A549 treated with Mapracorat at 1 μM for 4 hours (cell line): ENCODE results near the gene PCDHGA10. TPM values are rescaled to one million over a fixed set of nuclear protein-coding genes. Genes with fewer than 3 reads are reported as not detected.

Experiments
- total RNA-seq: library from RNA; stranded (reverse); fragments of 200-300 nt; extraction: Qiagen RNA extraction; gene quantifications from 5 replicates; pipeline ENCODE4 v1.2.3, GENCODE V29; 2022

PCDHGA10 gene
- total RNA-seq = 0.02 to 0.03 TPM in 2 of 5 replicates, not detected in the others

DNA sequence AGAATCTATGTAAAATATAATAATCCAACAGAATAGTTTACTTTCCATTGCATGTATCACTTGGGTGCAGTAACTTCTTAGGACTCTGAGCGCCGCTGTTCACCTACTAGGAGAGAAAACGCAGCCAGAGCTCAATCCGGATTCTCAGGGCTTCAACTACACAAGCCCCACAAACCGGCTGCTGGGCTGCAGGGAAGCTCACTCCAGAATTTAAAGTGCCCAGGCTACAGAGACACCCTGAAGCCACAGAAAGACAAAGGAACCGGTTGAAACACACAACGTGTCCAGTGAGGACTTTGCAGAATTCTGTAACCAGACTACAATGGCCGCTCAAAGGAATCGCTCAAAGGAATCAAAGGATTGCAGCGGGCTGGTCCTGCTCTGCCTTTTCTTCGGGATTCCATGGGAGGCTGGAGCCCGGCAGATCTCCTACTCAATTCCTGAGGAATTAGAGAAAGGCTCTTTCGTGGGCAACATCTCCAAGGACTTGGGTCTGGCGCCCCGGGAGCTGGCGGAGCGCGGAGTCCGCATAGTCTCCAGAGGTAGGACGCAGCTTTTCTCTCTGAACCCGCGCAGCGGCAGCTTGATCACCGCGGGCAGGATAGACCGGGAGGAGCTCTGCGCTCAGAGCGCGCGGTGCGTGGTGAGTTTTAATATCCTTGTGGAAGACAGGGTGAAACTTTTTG is at the start of gene PCDHGA10:
Gene PCDHGA10 (plus strand): TSS at position 134 of the 686 bp plus-strand sequence. CDS start 189 bp downstream, at position 323.

DNA sequence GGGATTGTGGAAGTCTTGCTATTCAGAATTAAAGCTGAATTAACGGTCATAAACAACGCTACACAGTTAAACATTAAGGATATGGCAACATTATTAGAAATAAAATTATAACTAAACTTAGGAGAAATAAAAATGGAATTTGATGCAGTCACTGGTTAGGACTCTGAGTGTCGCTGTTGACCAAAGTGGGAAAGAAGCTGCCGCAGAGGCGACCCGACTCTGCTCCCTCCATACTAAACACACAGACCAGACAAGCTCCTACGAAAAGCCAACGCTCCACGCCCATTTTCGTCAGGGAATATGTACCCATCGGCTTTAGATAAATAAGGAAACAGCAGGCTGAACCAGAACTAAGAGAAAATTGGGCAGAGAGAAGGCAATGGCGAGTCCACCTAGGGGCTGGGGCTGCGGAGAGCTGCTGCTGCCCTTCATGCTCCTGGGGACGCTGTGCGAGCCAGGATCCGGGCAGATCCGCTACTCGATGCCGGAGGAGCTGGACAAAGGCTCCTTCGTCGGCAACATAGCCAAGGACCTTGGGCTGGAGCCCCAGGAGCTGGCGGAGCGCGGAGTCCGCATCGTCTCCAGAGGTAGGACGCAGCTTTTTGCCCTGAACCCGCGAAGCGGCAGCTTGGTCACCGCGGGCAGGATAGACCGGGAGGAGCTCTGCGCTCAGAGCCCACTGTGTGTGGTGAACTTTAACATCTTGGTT is 48.7 kb upstream of the PCDHGA10 start, which contains the start of gene PCDHGA5:
Gene PCDHGA5 (plus strand): TSS at position 211 of the 709 bp plus-strand sequence. CDS start 169 bp downstream, at position 380.

DNA sequence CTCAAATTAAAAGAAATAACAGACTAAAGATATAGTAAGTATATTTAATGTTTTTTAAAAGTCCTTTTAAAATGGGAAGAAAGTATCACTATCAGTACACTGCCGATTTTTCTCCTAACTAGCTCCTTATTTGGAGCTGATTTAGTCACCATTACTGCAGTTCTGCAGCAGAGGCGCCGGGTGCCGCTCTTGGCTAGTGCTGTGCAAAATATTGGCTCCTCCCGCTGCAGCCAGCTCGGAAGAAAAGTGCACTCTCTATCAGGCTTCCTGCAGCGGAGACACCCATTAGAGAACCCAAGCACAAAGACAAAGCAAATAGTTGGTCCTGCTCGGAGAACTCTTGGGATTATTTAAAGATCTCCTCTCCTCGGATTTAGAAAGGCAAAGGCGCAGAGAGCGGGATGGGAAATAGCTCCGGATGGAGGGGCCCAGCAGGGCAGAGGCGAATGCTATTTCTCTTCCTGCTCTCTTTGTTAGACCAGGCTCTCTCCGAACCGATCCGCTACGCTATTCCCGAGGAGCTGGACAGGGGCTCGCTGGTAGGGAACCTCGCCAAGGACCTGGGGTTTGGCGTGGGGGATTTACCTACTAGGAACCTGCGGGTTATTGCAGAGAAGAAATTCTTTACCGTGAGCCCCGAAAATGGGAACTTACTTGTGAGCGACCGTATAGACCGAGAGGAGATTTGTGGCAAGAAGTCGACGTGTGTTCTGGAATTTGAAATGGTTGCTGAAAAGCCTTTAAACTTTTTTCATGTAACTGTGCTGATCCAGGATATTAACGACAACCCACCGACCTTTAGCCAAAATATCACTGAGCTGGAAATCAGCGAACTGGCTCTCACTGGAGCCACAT is 42.6 kb upstream of the PCDHGA10 start, which contains the start of gene PCDHGB3:
Gene PCDHGB3 (plus strand): TSS at position 249 of the 855 bp plus-strand sequence. CDS start 153 bp downstream, at position 402.

DNA sequence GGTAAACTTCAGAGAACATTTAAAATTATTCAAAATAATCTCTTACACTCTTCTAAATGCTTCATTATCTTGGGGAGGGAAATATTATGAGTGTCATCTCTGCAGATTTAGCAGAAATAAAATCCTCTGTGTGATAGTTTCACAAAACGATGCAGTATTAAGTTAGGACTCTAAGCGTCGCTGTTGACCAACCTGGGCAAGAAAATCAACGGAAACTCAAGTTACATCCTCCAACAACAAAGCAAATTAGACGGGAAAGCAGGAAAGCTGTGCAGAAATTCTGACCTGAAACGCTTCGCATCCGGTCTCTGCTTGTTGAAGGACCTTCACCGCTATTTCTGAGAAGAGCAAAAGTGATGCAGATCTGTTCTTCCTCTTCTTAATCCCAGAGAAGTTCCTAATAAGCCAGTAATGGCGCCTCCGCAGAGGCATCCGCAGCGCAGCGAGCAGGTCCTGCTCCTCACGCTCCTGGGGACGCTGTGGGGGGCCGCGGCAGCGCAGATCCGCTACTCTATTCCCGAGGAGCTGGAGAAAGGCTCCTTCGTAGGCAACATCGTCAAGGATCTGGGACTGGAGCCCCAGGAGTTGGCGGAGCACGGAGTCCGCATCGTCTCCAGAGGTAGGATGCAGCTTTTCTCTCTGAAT is 39.0 kb upstream of the PCDHGA10 start, which contains the start of gene PCDHGA6:
Gene PCDHGA6 (plus strand): TSS at position 219 of the 645 bp plus-strand sequence. CDS start 193 bp downstream, at position 412.

DNA sequence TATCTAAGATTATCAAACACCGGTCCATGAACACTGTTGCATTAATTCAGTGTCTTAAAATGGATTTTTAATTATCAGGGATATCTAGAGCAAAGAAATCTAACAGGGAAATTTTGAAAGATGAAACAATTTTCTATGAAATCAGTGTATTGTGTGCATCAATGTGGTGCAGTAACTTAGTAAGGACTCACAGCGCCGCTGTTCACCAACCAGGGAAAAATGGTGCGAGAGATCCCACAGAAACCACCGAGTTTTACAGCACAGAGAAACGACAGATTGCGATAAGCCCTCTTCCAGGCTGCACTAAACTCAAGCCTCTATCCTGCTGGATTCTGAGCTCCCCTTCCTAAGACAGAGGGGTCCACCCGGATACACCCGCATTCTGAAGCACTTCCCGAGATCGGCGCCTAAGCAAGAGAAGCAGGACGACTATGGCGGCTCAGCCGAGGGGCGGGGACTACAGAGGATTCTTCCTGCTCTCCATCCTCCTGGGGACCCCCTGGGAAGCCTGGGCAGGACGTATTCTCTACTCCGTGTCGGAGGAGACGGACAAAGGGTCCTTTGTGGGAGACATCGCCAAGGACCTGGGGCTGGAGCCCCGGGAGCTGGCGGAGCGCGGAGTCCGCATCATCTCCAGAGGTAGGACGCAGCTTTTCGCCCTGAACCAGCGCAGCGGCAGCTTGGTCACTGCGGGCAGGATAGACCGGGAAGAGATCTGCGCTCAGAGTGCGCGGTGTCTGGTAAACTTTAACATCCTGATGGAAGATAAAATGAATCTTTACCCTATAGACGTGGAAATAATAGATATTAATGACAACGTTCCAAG is 30.1 kb upstream of the PCDHGA10 start, which contains the start of gene PCDHGA7:
Gene PCDHGA7 (plus strand): TSS at position 274 of the 826 bp plus-strand sequence. CDS start 158 bp downstream, at position 432.

DNA sequence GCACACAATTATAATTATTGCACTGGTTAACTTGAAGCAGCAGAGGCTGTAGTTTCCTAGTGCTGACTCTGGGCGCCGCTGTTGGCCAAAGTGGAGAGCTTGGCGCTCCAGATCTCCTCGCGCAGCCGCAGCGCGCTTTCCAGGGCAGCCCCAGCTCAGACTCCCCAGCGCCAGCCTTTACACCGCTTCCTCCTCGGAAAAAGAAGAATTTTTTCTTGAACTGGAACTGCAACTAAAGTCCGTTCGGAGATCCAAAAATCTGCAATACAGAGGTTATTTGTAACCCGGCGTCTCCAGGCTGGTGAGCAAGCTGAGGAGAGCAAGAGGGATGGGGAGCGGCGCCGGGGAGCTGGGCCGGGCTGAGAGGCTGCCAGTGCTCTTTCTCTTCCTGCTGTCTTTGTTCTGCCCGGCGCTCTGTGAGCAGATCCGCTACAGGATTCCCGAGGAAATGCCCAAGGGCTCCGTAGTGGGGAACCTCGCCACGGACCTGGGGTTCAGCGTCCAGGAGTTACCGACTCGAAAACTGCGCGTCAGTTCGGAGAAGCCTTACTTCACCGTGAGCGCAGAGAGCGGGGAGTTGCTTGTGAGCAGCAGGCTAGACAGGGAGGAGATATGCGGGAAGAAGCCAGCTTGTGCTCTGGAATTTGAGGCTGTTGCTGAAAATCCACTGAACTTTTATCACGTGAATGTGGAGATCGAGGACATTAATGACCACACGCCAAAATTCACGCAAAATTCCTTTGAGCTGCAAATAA is 25.1 kb upstream of the PCDHGA10 start, which contains the start of gene PCDHGB4:
Gene PCDHGB4 (plus strand): TSS at position 142 of the 755 bp plus-strand sequence. CDS start 187 bp downstream, at position 329.

DNA sequence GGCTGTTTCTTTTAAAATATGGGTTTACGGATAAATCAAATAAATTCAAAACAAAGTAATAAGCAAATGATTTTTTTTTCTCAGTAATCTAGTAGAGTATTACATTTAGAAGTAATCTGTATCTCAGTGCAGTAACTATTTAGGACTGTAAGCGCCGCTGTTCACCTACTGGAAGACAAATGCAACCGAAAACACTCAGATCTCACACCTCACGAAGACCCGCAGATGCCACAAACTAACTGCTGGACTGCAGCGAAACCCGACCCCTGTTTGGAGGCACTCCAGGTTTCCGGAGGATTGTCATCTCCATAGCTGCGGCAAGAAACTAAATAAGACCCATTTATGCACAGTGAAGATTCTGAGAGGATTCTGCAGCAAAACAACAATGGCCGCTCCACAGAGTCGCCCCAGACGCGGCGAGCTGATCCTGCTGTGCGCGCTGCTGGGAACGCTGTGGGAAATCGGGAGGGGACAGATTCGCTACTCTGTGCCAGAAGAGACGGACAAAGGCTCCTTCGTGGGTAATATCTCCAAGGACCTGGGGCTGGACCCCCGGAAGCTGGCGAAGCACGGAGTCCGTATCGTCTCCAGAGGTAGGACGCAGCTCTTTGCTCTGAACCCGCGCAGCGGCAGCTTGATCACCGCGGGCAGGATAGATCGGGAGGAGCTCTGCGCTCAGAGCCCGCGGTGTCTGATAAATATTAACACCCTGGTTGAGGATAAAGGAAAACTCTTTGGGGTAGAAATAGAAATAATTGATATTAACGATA is 20.2 kb upstream of the PCDHGA10 start, which contains the start of gene PCDHGA8:
Gene PCDHGA8 (plus strand): TSS at position 205 of the 770 bp plus-strand sequence. CDS start 181 bp downstream, at position 386.

DNA sequence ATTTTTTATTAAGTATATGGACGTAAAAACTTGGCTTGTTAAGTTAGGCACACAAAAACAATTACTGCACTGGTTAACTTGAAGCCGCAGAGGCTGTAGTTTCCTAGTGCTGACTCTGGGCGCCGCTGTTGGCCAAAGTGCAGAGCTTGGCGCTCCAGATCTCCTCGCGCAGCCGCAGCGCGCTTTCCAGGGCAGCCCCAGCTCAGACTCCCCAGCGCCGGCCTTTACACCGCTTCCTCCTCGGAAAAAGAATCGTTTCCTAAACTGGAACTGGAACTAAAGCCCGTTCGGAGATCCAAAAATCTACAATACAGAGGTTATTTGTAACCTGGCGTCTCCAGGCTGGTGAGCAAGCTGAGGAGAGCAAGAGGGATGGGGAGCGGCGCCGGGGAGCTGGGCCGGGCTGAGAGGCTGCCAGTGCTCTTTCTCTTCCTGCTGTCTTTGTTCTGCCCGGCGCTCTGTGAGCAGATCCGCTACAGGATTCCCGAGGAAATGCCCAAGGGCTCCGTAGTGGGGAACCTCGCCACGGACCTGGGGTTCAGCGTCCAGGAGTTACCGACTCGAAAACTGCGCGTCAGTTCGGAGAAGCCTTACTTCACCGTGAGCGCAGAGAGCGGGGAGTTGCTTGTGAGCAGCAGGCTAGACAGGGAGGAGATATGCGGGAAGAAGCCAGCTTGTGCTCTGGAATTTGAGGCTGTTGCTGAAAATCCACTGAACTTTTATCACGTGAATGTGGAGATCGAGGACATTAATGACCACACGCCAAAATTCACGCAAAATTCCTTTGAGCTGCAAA is 14.8 kb upstream of the PCDHGA10 start, which contains the start of gene PCDHGB5:
Gene PCDHGB5 (plus strand): TSS at position 192 of the 796 bp plus-strand sequence. CDS start 181 bp downstream, at position 373.

DNA sequence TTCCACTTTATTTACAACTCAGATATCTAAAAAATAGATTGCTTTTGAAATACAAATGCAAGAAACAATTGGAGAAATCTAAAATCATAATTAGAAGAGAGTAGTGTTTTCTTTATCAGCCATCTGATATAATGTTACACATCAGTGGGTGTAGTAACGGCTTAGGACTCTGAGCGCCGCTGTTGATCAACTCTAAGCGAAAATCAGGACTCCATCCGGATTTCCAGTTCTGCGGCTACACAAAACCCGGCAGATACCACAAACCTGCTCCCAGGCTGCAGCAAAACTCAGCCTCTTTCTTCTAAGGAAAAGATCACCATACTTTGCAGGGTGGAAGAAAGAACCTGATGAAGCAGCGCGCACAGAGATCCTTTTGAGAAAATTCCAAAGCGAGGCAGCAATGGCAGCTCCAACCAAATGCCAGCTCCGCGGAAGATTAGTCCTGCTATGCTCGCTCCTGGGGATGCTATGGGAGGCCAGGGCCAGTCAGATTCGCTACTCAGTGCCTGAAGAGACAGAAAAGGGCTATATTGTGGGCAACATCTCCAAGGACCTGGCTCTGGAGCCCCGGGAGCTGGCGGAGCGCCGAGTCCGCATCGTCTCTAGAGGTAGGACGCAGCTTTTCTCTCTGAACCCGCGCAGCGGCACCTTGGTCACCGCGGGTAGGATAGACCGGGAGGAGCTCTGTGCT is 10.1 kb upstream of the PCDHGA10 start, which contains the start of gene PCDHGA9:
Gene PCDHGA9 (plus strand): TSS at position 226 of the 691 bp plus-strand sequence. CDS start 175 bp downstream, at position 401.

DNA sequence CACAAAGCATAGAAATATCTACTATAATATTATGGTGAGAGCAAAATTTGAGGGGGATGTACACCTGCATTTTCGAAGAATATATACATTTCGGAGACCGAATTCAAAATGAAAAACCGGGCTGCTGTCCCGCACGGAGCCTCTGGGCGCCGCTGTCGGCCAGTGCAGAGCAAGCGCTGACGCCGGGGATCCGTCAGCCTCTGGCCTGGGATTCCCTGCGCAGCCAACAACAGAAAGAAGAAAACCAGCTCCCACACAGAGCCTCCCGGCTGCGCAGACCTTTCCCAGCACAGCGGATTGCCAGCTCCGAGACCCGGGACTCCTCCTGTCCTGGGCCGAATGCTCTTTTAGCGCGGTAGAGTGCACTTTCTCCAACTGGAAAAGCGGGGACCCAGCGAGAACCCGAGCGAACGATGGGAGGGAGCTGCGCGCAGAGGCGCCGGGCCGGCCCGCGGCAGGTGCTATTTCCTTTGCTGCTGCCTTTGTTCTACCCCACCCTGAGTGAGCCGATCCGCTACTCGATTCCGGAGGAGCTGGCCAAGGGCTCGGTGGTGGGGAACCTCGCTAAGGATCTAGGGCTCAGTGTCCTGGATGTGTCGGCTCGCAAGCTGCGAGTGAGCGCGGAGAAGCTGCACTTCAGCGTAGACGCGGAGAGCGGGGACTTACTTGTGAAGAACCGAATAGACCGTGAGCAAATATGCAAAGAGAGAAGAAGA is 4.8 kb upstream of the PCDHGA10 start, which contains the start of gene PCDHGB6:
Gene PCDHGB6 (plus strand): TSS at position 232 of the 716 bp plus-strand sequence. CDS start 182 bp downstream, at position 414.

DNA sequence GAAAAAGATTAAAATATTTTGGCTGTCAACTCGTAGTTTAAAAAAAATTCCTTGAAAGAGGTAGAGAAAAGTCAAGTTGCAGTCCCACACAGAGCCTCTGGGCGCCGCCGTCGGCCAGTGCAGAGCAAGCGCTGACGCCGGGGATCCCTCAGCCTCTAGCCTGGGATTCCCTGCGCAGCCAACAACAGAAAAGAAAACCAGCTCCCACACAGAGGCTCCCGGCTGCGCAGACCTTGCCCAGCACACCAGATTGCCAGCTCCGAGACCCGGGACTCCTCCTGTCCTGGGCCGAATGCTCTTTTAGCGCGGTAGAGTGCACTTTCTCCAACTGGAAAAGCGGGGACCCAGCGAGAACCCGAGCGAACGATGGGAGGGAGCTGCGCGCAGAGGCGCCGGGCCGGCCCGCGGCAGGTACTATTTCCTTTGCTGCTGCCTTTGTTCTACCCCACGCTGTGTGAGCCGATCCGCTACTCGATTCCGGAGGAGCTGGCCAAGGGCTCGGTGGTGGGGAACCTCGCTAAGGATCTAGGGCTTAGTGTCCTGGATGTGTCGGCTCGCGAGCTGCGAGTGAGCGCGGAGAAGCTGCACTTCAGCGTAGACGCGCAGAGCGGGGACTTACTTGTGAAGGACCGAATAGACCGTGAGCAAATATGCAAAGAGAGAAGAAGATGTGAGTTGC is 4.8 kb downstream of the PCDHGA10 start, which contains the start of gene PCDHGB7:
Gene PCDHGB7 (plus strand): TSS at position 184 of the 679 bp plus-strand sequence. CDS start 183 bp downstream, at position 367.

DNA sequence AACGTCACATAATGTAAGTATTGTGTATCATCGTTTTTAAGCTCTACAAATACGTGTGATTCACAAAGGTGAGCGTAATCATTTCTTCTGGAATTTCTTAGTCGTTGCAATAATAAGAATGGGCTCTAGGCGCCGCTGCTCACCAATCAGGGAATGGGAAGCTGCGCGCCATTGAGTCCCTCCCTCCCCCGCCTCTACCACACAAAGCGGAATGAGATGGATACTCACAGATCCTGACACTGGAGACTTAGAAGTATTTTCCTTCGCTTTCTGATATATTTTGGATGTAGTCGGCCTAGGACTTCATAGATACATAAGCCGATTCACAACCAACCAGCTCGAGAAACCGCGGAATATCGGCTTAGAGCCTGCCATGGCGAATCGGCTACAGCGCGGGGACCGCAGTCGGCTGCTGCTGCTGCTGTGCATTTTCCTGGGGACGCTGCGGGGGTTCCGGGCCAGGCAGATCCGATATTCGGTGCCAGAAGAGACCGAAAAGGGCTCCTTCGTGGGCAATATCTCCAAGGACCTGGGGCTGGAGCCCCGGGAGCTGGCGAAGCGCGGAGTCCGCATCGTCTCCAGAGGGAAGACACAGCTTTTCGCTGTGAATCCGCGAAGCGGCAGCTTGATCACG is 8.2 kb downstream of the PCDHGA10 start, which contains the start of gene PCDHGA11:
Gene PCDHGA11 (plus strand): TSS at position 197 of the 634 bp plus-strand sequence. CDS start 177 bp downstream, at position 374.

DNA sequence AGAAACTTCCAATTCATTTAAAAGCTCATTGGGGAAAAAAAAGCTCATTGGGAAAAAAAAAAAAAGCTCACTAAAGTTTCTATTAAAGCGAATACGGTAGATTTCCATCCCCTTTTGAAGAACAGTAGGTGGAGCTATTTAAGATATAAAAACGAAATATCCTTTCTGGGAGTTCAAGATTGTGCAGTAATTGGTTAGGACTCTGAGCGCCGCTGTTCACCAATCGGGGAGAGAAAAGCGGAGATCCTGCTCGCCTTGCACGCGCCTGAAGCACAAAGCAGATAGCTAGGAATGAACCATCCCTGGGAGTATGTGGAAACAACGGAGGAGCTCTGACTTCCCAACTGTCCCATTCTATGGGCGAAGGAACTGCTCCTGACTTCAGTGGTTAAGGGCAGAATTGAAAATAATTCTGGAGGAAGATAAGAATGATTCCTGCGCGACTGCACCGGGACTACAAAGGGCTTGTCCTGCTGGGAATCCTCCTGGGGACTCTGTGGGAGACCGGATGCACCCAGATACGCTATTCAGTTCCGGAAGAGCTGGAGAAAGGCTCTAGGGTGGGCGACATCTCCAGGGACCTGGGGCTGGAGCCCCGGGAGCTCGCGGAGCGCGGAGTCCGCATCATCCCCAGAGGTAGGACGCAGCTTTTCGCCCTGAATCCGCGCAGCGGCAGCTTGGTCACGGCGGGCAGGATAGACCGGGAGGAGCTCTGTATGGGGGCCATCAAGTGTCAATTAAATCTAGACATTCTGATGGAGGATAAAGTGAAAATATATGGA is 17.7 kb downstream of the PCDHGA10 start, which contains the start of gene PCDHGA12:
Gene PCDHGA12 (plus strand): TSS at position 176 of the 782 bp plus-strand sequence. CDS start 253 bp downstream, at position 429.

